K562 (cell line): ENCODE measurements around the gene MTHFD2. TPM values are rescaled to one million over a fixed set of nuclear protein-coding genes. Genes with fewer than 3 reads are reported as not detected.

Source experiments
- ATF4 ChIP-seq: fragments of 450-650 bp; formaldehyde crosslinking; IDR thresholded peaks from 2 replicates; pipeline ENCODE4 v1.4.0; 2022; ENCODE audit warnings: mild to moderate bottlenecking, moderate library complexity
- CBX2 ChIP-seq: fragments of 200-600 bp; sonication (generic); IDR thresholded peaks from one replicate; pipeline ENCODE4 v1.6.1; 2012; ENCODE audit warnings: mild to moderate bottlenecking, low read length, inconsistent platforms; ENCODE audit not compliant: insufficient read depth, poor library complexity, severe bottlenecking
- HNRNPH1 ChIP-seq: fragments of 200-400 bp; formaldehyde crosslinking; optimal IDR thresholded peaks from 2 replicates; pipeline ENCODE3; 2017; ENCODE audit warnings: low read depth, mild to moderate bottlenecking, low read length, moderate library complexity
- KLF6 ChIP-seq: fragments of 250-450 bp; sonication (Bioruptor Pico); IDR thresholded peaks from 2 replicates; pipeline ENCODE4 v1.4.0; 2020; ENCODE audit warnings: mild to moderate bottlenecking, moderate library complexity, borderline replicate concordance
- MTA1 ChIP-seq: fragments of 450-650 bp; IDR thresholded peaks from 2 replicates; pipeline ENCODE4 v1.6.1; 2017; ENCODE audit warnings: borderline replicate concordance
- RCOR1 ChIP-seq, 2 experiments: IDR thresholded peaks; 2 replicates each; pipeline ENCODE4 v1.6.1; 2012; ENCODE audit warnings: low read depth in 2 of 2, low read length in 2 of 2, borderline replicate concordance in 1 of 2, improper control_type of control experiment in 1 of 2
- RERE ChIP-seq: sonication (generic); formaldehyde crosslinking; IDR thresholded peaks from 2 replicates; pipeline ENCODE4 v1.8.0; 2023; ENCODE audit warnings: missing genetic modification reagents, mild to moderate bottlenecking, borderline replicate concordance
- TBL1XR1 ChIP-seq, 2 experiments: IDR thresholded peaks; 2 replicates each; pipeline ENCODE4 v1.6.1; 2012; ENCODE audit warnings: improper control_type of control experiment in 2 of 2, low read length in 2 of 2, mild to moderate bottlenecking in 1 of 2
- TFAM ChIP-seq: fragments of 250-450 bp; sonication (Bioruptor Pico); conservative IDR thresholded peaks from 2 replicates; pipeline ENCODE4 v1.5.0; 2021; ENCODE audit warnings: mild to moderate bottlenecking, moderate library complexity
- XRCC3 ChIP-seq: fragments of 450-650 bp; IDR thresholded peaks from 2 replicates; pipeline ENCODE4 v1.6.1; 2017; ENCODE audit warnings: mild to moderate bottlenecking, moderate library complexity
- YBX1 ChIP-seq: fragments of 450-650 bp; IDR thresholded peaks from 2 replicates; pipeline ENCODE4 v1.7.1; 2016; ENCODE audit warnings: mild to moderate bottlenecking
- ZNF146 ChIP-seq: IDR thresholded peaks from one replicate; pipeline ENCODE4 v1.6.1; 2018; ENCODE audit warnings: missing compliant biosample characterization; ENCODE audit not compliant: unreplicated experiment
- ZNF274 ChIP-seq: IDR thresholded peaks from 2 replicates; pipeline ENCODE4 v1.6.1; 2011; ENCODE audit warnings: low read depth, mild to moderate bottlenecking, low read length, moderate library complexity, borderline replicate concordance
- ZNF407 ChIP-seq: fragments of 450-650 bp; IDR thresholded peaks from 2 replicates; pipeline ENCODE4 v1.6.1; 2016; ENCODE audit warnings: low read depth
- polyA plus RNA-seq, 8 experiments: library from polyadenylated mRNA; depleted of rRNA in 4 of 8; stranded (reverse) in 5 of 8; unstranded in 3 of 8; fragments of >200 nt; fragmentation: Nextera tagmentation in 2 of 8; fragmentation: Illumina TruSeq in 1 of 8; extraction: Ambion mirVana in 2 of 8; extraction: Trizol in 1 of 8; gene quantifications; 2 replicates each; pipeline versions ENCODE4 v1.2.1 to v1.2.3, GENCODE V29; 2011 to 2014; ENCODE audit warnings: inconsistent platforms in 1 of 8, missing spikeins in 1 of 8
- total RNA-seq, 7 experiments: library from RNA; depleted of rRNA in 6 of 7; stranded (reverse); fragments of >200 nt in 6 of 7; fragmentation: Illumina TruSeq in 2 of 7; extraction: Trizol in 2 of 7; gene quantifications; 2 replicates each; pipeline versions ENCODE4 v1.2.1 to v1.2.3, GENCODE V29; 2011 to 2021; ENCODE audit warnings: low replicate concordance in 1 of 7

Gene MTHFD2
- total and polyA plus RNA-seq, 9 of the 15 experiments (the other 6 are each of a cell fraction or from before 2014, with no cell fraction given), result 113 to 520 (median 234) TPM

- TF ChIP-seq ZNF407 (no peak), RERE (CRISPR knock-in tag) (no peak), TFAM (no peak), ATF4 (CRISPR knock-in tag) (no peak), RCOR1 (IDR thresholded peaks at IDR 0.05; ENCODE audit: borderline replicate concordance in 1 of 2, low read depth in 2 of 2, low read length in 2 of 2) (peak in 1 of 2 experiments; percentile 79; a peak in 1 of 4 replicates), YBX1 (no peak), HNRNPH1 (no peak), ZNF146 (CRISPR knock-in tag) (no peak), CBX2 (no peak), MTA1 (peak; percentile 54; the same call in 1 of the 2 replicates), KLF6 (no peak), XRCC3 (no peak), ZNF274 (no peak), TBL1XR1 (IDR thresholded peaks at IDR 0.05; ENCODE audit: low read length in 2 of 2) (peak in 1 of 2 experiments; percentile 65; a peak in 2 of 4 replicates)
These were observed 12.4 kb upstream of the MTHFD2 start (continued) for GRCh38 chr2:74186038-74186437.
